Measurements from ENCODE around the gene EMX2.

The EMX2 gene

GRCh38 chr10:117501460-117502035 is 41.0 kb upstream of the EMX2 start:
- Histone ChIP-seq H3K27ac (ENCODE audit: low read depth, low read length) (no peak overlapping the region), H3K36me3 (ENCODE audit: control insufficient read depth, low read length) (no peaks in the 10 kb centered on the region), H3K9me2 (replicated peaks; ENCODE audit: control insufficient read depth, low read length) (no peaks in the 10 kb centered on the region), H3K9me3 (ENCODE audit: control insufficient read depth, insufficient read depth, low read length) (no peaks in the 10 kb centered on the region), H3K4me3 (ENCODE audit: low read length) (no peak overlapping the region), H3K27me3 (ENCODE audit: control insufficient read depth, low read length) (no peaks in the 10 kb centered on the region), H3F3A (ENCODE audit: control insufficient read depth, insufficient read depth) (no peaks in the 10 kb centered on the region), H3K79me2 (ENCODE audit: control insufficient read depth, low read length) (no peaks in the 10 kb centered on the region), H3K4me2 (ENCODE audit: low read length) (no peak overlapping the region), H4K20me1 (ENCODE audit: control insufficient read depth, insufficient read depth, low read depth, low read length) (no peaks in the 10 kb centered on the region), H3K4me1 (ENCODE audit: control insufficient read depth, low read length) (no peaks in the 10 kb centered on the region)
- TF ChIP-seq CTCF (IDR thresholded peaks at IDR 0.05; ENCODE audit: low read depth, low read length, poor library complexity, severe bottlenecking) (no peak), EZH2phosphoT487 (IDR thresholded peaks at IDR 0.05; ENCODE audit: borderline replicate concordance, low read length) (no peak)

- no peaks in the 10 kb centered on the region for H3K9me3 ChIP-seq (ENCODE audit: control insufficient read depth, insufficient read depth, low read length)
- H3K79me2 ChIP-seq (ENCODE audit: control insufficient read depth, low read length) = no peaks in the 10 kb centered on the region
- no peaks in the 10 kb centered on the region for H3K4me1 ChIP-seq (ENCODE audit: control insufficient read depth, low read length)
- H3K4me2 ChIP-seq (ENCODE audit: low read length) = no peak overlapping the region
- no peaks in the 10 kb centered on the region for H3K36me3 ChIP-seq (ENCODE audit: control insufficient read depth, low read length)
- no peaks in the 10 kb centered on the region for H3K9me2 ChIP-seq (replicated peaks; ENCODE audit: control insufficient read depth, low read length)
- no peaks in the 10 kb centered on the region for H3F3A ChIP-seq (ENCODE audit: control insufficient read depth, insufficient read depth)
- no peaks in the 10 kb centered on the region for H3K27me3 ChIP-seq (ENCODE audit: control insufficient read depth, low read length)
- TF ChIP-seq EZH2phosphoT487 (IDR thresholded peaks at IDR 0.05; ENCODE audit: borderline replicate concordance, low read length) = no peak
- no peak for TF ChIP-seq CTCF (IDR thresholded peaks at IDR 0.05; ENCODE audit: low read depth, low read length, poor library complexity, severe bottlenecking)
- H3K27ac ChIP-seq (ENCODE audit: low read depth, low read length) = no peak overlapping the region
- no peaks in the 10 kb centered on the region for H4K20me1 ChIP-seq (ENCODE audit: control insufficient read depth, insufficient read depth, low read depth, low read length)
- no peak overlapping the region for H3K4me3 ChIP-seq (ENCODE audit: low read length)
Measured at GRCh38 chr10:117502421-117503243, 39.9 kb upstream of the EMX2 start.

GRCh38 chr10:117503244-117504205 is 39.0 kb upstream of the EMX2 start:
- Histone ChIP-seq H3K27ac (ENCODE audit: low read depth, low read length) (no peak overlapping the region), H4K20me1 (ENCODE audit: control insufficient read depth, insufficient read depth, low read depth, low read length) (no peaks in the 10 kb centered on the region), H3K27me3 (ENCODE audit: control insufficient read depth, low read length) (no peaks in the 10 kb centered on the region), H3F3A (ENCODE audit: control insufficient read depth, insufficient read depth) (no peaks in the 10 kb centered on the region), H3K36me3 (ENCODE audit: control insufficient read depth, low read length) (no peaks in the 10 kb centered on the region), H3K4me3 (ENCODE audit: low read length) (no peak overlapping the region), H3K9me2 (replicated peaks; ENCODE audit: control insufficient read depth, low read length) (no peaks in the 10 kb centered on the region), H3K4me2 (ENCODE audit: low read length) (no peak overlapping the region), H3K79me2 (ENCODE audit: control insufficient read depth, low read length) (no peaks in the 10 kb centered on the region), H3K4me1 (ENCODE audit: control insufficient read depth, low read length) (no peaks in the 10 kb centered on the region), H3K9me3 (ENCODE audit: control insufficient read depth, insufficient read depth, low read length) (no peaks in the 10 kb centered on the region)
- TF ChIP-seq CTCF (IDR thresholded peaks at IDR 0.05; ENCODE audit: low read depth, low read length, poor library complexity, severe bottlenecking) (no peak), EZH2phosphoT487 (IDR thresholded peaks at IDR 0.05; ENCODE audit: borderline replicate concordance, low read length) (no peak)
